ENCODE results near the gene NFIC. TPM values are rescaled to one million over a fixed set of nuclear protein-coding genes. Genes with fewer than 3 reads are reported as not detected.
A peak's percentile ranks its signal among the peaks of the same experiment; 100 is the strongest.

NFIC gene
- total and polyA plus RNA-seq, 3 donors from 2014 or later = 56.5 to 127 (median 113) TPM

GRCh38 chr19:3466635-3467034 is 100.3 kb downstream of the NFIC start:
- intact Hi-C loops (cut with DNase I; ENCODE audit: low total_unique reads) = no loop called here
- Histone ChIP-seq H3K27me3 (no peaks in the 10 kb centered on the region), H3K4me3 (no peak overlapping the region), H3K4me1 (peaks cover 11% of the 10 kb centered on the region), H3K9me3 (no peaks in the 10 kb centered on the region), H3K27ac (peak overlapping the region in 1 of 2 donors; percentile 54), H3K36me3 (ENCODE audit: low read depth, missing control alignments) (no peaks in the 10 kb centered on the region)
- 49 to 54% methylated on average over 9 of the region's 9 CpGs for WGBS, 2 donors
- no peak for DNase-seq
- TF ChIP-seq POLR2A (IDR thresholded peaks at IDR 0.05) (no peak), CTCF (IDR thresholded peaks at IDR 0.05) (no peak)

GRCh38 chr19:3467437-3468198 is 101.2 kb downstream of the NFIC start:
- Histone ChIP-seq H3K4me3 (no peak overlapping the region), H3K4me1 (peaks cover 11% of the 10 kb centered on the region), H3K27ac (no peak overlapping the region), H3K9me3 (no peaks in the 10 kb centered on the region), H3K27me3 (no peaks in the 10 kb centered on the region), H3K36me3 (ENCODE audit: low read depth, missing control alignments) (no peaks in the 10 kb centered on the region)
- intact Hi-C loops (cut with DNase I; ENCODE audit: low total_unique reads) = no loop called here
- WGBS, 2 donors = 92 to 93% methylated on average over 8 to 10 of the region's 10 CpGs
- no peak for TF ChIP-seq CTCF (IDR thresholded peaks at IDR 0.05)
- TF ChIP-seq POLR2A (IDR thresholded peaks at IDR 0.05) = no peak
- no peak for DNase-seq

- H3K9me3 ChIP-seq = no peaks in the 10 kb centered on the region
- no peak overlapping the region for H3K4me3 ChIP-seq
- 89 to 96% methylated on average over 3 of the region's 3 CpGs for WGBS, 2 donors
- H3K27ac ChIP-seq = no peak overlapping the region
- H3K4me1 ChIP-seq = peaks cover 11% of the 10 kb centered on the region
- no peaks in the 10 kb centered on the region for H3K27me3 ChIP-seq
- intact Hi-C loops (cut with DNase I; ENCODE audit: low total_unique reads) = no loop called here
- H3K36me3 ChIP-seq (ENCODE audit: low read depth, missing control alignments) = no peaks in the 10 kb centered on the region
- no peak for DNase-seq
- TF ChIP-seq POLR2A (IDR thresholded peaks at IDR 0.05) (no peak), CTCF (IDR thresholded peaks at IDR 0.05) (no peak)
Observed at GRCh38 chr19:3468211-3468610, 101.8 kb downstream of the NFIC start.

GRCh38 chr19:3469638-3470499 is 103.5 kb downstream of the NFIC start:
- Histone ChIP-seq H3K27me3 (no peaks in the 10 kb centered on the region), H3K9me3 (no peaks in the 10 kb centered on the region), H3K4me1 (peaks cover 8% of the 10 kb centered on the region), H3K4me3 (no peak overlapping the region), H3K36me3 (ENCODE audit: low read depth, missing control alignments) (no peaks in the 10 kb centered on the region), H3K27ac (no peak overlapping the region)
- DNase-seq = no peak
- WGBS, 2 donors = 62 to 90% methylated on average over 5 to 14 of the region's 14 CpGs
- intact Hi-C loops (cut with DNase I; ENCODE audit: low total_unique reads) = loop anchor here (5.0 kb wide), 1 partner anchor 148 kb away; no protein-coding TSS in a partner anchor
- TF ChIP-seq CTCF (IDR thresholded peaks at IDR 0.05) = no peak
- no peak for TF ChIP-seq POLR2A (IDR thresholded peaks at IDR 0.05)
